ENCODE results near the gene SMAD6. TPM values are rescaled to one million over a fixed set of nuclear protein-coding genes. Genes with fewer than 3 reads are reported as not detected.

The SMAD6 gene
- total RNA-seq, 2 experiments from 2014 or later: 0.97 to 1.2 TPM

- POLR2A ChIA-PET: no interaction called here
- no peaks in the 10 kb centered on the region for H3K36me3 Mint-ChIP-seq (ENCODE audit: low read depth)
- ATAC-seq (no peak), DNase-seq (no peak)
- no peak overlapping the region for H3K27ac Mint-ChIP-seq
- no peaks in the 10 kb centered on the region for H3K4me1 Mint-ChIP-seq (ENCODE audit: low read depth)
- CTCF ChIA-PET: no interaction called here
- H3K9me3 Mint-ChIP-seq (ENCODE audit: insufficient read depth): no peaks in the 10 kb centered on the region
- H3K27me3 Mint-ChIP-seq (ENCODE audit: low read depth): peaks cover 9% of the 10 kb centered on the region
- H3K4me3 Mint-ChIP-seq: no peak overlapping the region
Observed at GRCh38 chr15:66819084-66819483, 117.0 kb downstream of the SMAD6 start.

- no peaks in the 10 kb centered on the region for H3K4me1 Mint-ChIP-seq (ENCODE audit: low read depth)
- H3K27me3 Mint-ChIP-seq (ENCODE audit: low read depth): peaks cover 4% of the 10 kb centered on the region
- no peak overlapping the region for H3K27ac Mint-ChIP-seq
- no peaks in the 10 kb centered on the region for H3K36me3 Mint-ChIP-seq (ENCODE audit: low read depth)
- CTCF ChIA-PET: no interaction called here
- H3K9me3 Mint-ChIP-seq (ENCODE audit: insufficient read depth): no peaks in the 10 kb centered on the region
- POLR2A ChIA-PET: interaction anchor here (0.7 kb wide), 1 partner anchor 1327 kb away, joined by 3 read pairs; no protein-coding TSS in a partner anchor
- ATAC-seq (no peak), DNase-seq (no peak)
- no peak overlapping the region for H3K4me3 Mint-ChIP-seq
Observed at GRCh38 chr15:66820481-66821176, 118.6 kb downstream of the SMAD6 start.

- POLR2A ChIA-PET: interaction anchor here (0.7 kb wide), 1 partner anchor 1326 kb away, joined by 3 read pairs; no protein-coding TSS in a partner anchor
- ATAC-seq (no peak), DNase-seq (no peak)
- Mint-ChIP-seq H3K4me3 (no peak overlapping the region), H3K27me3 (ENCODE audit: low read depth) (peaks cover 2% of the 10 kb centered on the region), H3K27ac (no peak overlapping the region), H3K36me3 (ENCODE audit: low read depth) (no peaks in the 10 kb centered on the region), H3K9me3 (ENCODE audit: insufficient read depth) (no peaks in the 10 kb centered on the region), H3K4me1 (ENCODE audit: low read depth) (no peaks in the 10 kb centered on the region)
- CTCF ChIA-PET: no interaction called here
Observed at GRCh38 chr15:66821307-66821706, 119.3 kb downstream of the SMAD6 start.

GRCh38 chr15:66822114-66822513 is 120.1 kb downstream of the SMAD6 start:
- Mint-ChIP-seq H3K9me3 (ENCODE audit: insufficient read depth) (no peaks in the 10 kb centered on the region), H3K36me3 (ENCODE audit: low read depth) (no peaks in the 10 kb centered on the region), H3K27me3 (ENCODE audit: low read depth) (no peaks in the 10 kb centered on the region), H3K4me3 (no peak overlapping the region), H3K27ac (no peak overlapping the region), H3K4me1 (ENCODE audit: low read depth) (no peaks in the 10 kb centered on the region)
- ChIA-PET CTCF (no interaction called here), POLR2A (no interaction called here)
- ATAC-seq (no peak), DNase-seq (no peak)

- DNase-seq (no peak), ATAC-seq (no peak)
- no peaks in the 10 kb centered on the region for H3K9me3 Mint-ChIP-seq (ENCODE audit: insufficient read depth)
- POLR2A ChIA-PET: no interaction called here
- CTCF ChIA-PET: no interaction called here
- no peaks in the 10 kb centered on the region for H3K27me3 Mint-ChIP-seq (ENCODE audit: low read depth)
- H3K36me3 Mint-ChIP-seq (ENCODE audit: low read depth): no peaks in the 10 kb centered on the region
- H3K27ac Mint-ChIP-seq: no peak overlapping the region
- H3K4me1 Mint-ChIP-seq (ENCODE audit: low read depth): no peaks in the 10 kb centered on the region
- no peak overlapping the region for H3K4me3 Mint-ChIP-seq
Observed at GRCh38 chr15:66822576-66822975, 120.5 kb downstream of the SMAD6 start.

GRCh38 chr15:66823601-66824000 is 121.6 kb downstream of the SMAD6 start:
- no peaks in the 10 kb centered on the region for H3K9me3 Mint-ChIP-seq (ENCODE audit: insufficient read depth)
- H3K36me3 Mint-ChIP-seq (ENCODE audit: low read depth): no peaks in the 10 kb centered on the region
- DNase-seq (no peak), ATAC-seq (no peak)
- H3K27ac Mint-ChIP-seq: no peak overlapping the region
- H3K4me1 Mint-ChIP-seq (ENCODE audit: low read depth): no peaks in the 10 kb centered on the region
- ChIA-PET CTCF (interaction anchor here (1.2 kb wide), 1 partner anchor 28 kb away, joined by 4 read pairs; no protein-coding TSS in a partner anchor), POLR2A (no interaction called here)
- H3K27me3 Mint-ChIP-seq (ENCODE audit: low read depth): no peaks in the 10 kb centered on the region
- H3K4me3 Mint-ChIP-seq: no peak overlapping the region

- DNase-seq (no peak), ATAC-seq (no peak)
- no peaks in the 10 kb centered on the region for H3K4me1 Mint-ChIP-seq (ENCODE audit: low read depth)
- H3K4me3 Mint-ChIP-seq: no peak overlapping the region
- CTCF ChIA-PET: interaction anchor here (1.6 to 2.8 kb wide), 2 partner anchors 27 to 205 kb away, joined by 6 to 11 read pairs; no protein-coding TSS in a partner anchor
- no peaks in the 10 kb centered on the region for H3K36me3 Mint-ChIP-seq (ENCODE audit: low read depth)
- H3K9me3 Mint-ChIP-seq (ENCODE audit: insufficient read depth): no peaks in the 10 kb centered on the region
- H3K27ac Mint-ChIP-seq: no peak overlapping the region
- no peaks in the 10 kb centered on the region for H3K27me3 Mint-ChIP-seq (ENCODE audit: low read depth)
- POLR2A ChIA-PET: interaction anchor here (0.6 kb wide), 1 partner anchor 875 kb away, joined by 4 read pairs; no protein-coding TSS in a partner anchor
Observed at GRCh38 chr15:66824424-66824823, 122.4 kb downstream of the SMAD6 start.

GRCh38 chr15:66825139-66825538 is 123.1 kb downstream of the SMAD6 start:
- ChIA-PET CTCF (interaction anchor here (1.1 to 2.8 kb wide), 4 partner anchors 21 to 221 kb away, joined by 3 to 11 read pairs (median 4); no protein-coding TSS in a partner anchor), POLR2A (no interaction called here)
- no peak overlapping the region for H3K27ac Mint-ChIP-seq
- H3K4me1 Mint-ChIP-seq (ENCODE audit: low read depth): no peaks in the 10 kb centered on the region
- ATAC-seq (no peak), DNase-seq (no peak)
- H3K4me3 Mint-ChIP-seq: no peak overlapping the region
- no peaks in the 10 kb centered on the region for H3K9me3 Mint-ChIP-seq (ENCODE audit: insufficient read depth)
- no peaks in the 10 kb centered on the region for H3K27me3 Mint-ChIP-seq (ENCODE audit: low read depth)
- no peaks in the 10 kb centered on the region for H3K36me3 Mint-ChIP-seq (ENCODE audit: low read depth)

GRCh38 chr15:66825731-66826130 is 123.7 kb downstream of the SMAD6 start:
- Mint-ChIP-seq H3K9me3 (ENCODE audit: insufficient read depth) (no peaks in the 10 kb centered on the region), H3K4me1 (ENCODE audit: low read depth) (no peaks in the 10 kb centered on the region), H3K4me3 (no peak overlapping the region), H3K27me3 (ENCODE audit: low read depth) (no peaks in the 10 kb centered on the region), H3K36me3 (ENCODE audit: low read depth) (no peaks in the 10 kb centered on the region), H3K27ac (no peak overlapping the region)
- ChIA-PET CTCF (interaction anchor here (1.1 to 2.8 kb wide), 4 partner anchors 20 to 222 kb away, joined by 3 to 11 read pairs (median 4); no protein-coding TSS in a partner anchor), POLR2A (no interaction called here)
- ATAC-seq: no peak
- DNase-seq: no peak

- Mint-ChIP-seq H3K9me3 (ENCODE audit: insufficient read depth) (no peaks in the 10 kb centered on the region), H3K27ac (no peak overlapping the region), H3K4me1 (ENCODE audit: low read depth) (no peaks in the 10 kb centered on the region), H3K4me3 (no peak overlapping the region), H3K36me3 (ENCODE audit: low read depth) (no peaks in the 10 kb centered on the region), H3K27me3 (ENCODE audit: low read depth) (no peaks in the 10 kb centered on the region)
- ChIA-PET CTCF (interaction anchor here (1.5 to 2.8 kb wide), 2 partner anchors 25 to 222 kb away, joined by 3 to 11 read pairs; no protein-coding TSS in a partner anchor), POLR2A (no interaction called here)
- ATAC-seq: no peak
- no peak for DNase-seq
Observed at GRCh38 chr15:66826507-66826906, 124.5 kb downstream of the SMAD6 start.

GRCh38 chr15:66827039-66827697 is 125.1 kb downstream of the SMAD6 start:
- ATAC-seq: no peak
- no peaks in the 10 kb centered on the region for H3K27me3 Mint-ChIP-seq (ENCODE audit: low read depth)
- no peaks in the 10 kb centered on the region for H3K9me3 Mint-ChIP-seq (ENCODE audit: insufficient read depth)
- ChIA-PET CTCF (interaction anchor here (2.8 kb wide), 1 partner anchor 24 kb away, joined by 11 read pairs; no protein-coding TSS in a partner anchor), POLR2A (no interaction called here)
- no peaks in the 10 kb centered on the region for H3K4me1 Mint-ChIP-seq (ENCODE audit: low read depth)
- no peak overlapping the region for H3K27ac Mint-ChIP-seq
- H3K36me3 Mint-ChIP-seq (ENCODE audit: low read depth): no peaks in the 10 kb centered on the region
- no peak for DNase-seq
- no peak overlapping the region for H3K4me3 Mint-ChIP-seq

GRCh38 chr15:66827698-66828055 is 125.6 kb downstream of the SMAD6 start:
- H3K27me3 Mint-ChIP-seq (ENCODE audit: low read depth): no peaks in the 10 kb centered on the region
- ChIA-PET CTCF (no interaction called here), POLR2A (no interaction called here)
- H3K36me3 Mint-ChIP-seq (ENCODE audit: low read depth): no peaks in the 10 kb centered on the region
- ATAC-seq (no peak), DNase-seq (no peak)
- H3K9me3 Mint-ChIP-seq (ENCODE audit: insufficient read depth): no peaks in the 10 kb centered on the region
- H3K4me3 Mint-ChIP-seq: no peak overlapping the region
- no peaks in the 10 kb centered on the region for H3K4me1 Mint-ChIP-seq (ENCODE audit: low read depth)
- H3K27ac Mint-ChIP-seq: no peak overlapping the region
